ENCODE results near the gene CDK13.

CDK13 gene

GRCh38 chr7:39948375-39948955 is 1.6 kb upstream of the CDK13 start:
- 0 out of 2 replicates have a peak, but pooled peaks have one; percentile 44 for TF ChIP-seq ZNF565 (CRISPR knock-in tag; conservative IDR thresholded peaks at IDR 0.05; ENCODE audit: low read depth)
- TF ChIP-seq, protein P1, sequence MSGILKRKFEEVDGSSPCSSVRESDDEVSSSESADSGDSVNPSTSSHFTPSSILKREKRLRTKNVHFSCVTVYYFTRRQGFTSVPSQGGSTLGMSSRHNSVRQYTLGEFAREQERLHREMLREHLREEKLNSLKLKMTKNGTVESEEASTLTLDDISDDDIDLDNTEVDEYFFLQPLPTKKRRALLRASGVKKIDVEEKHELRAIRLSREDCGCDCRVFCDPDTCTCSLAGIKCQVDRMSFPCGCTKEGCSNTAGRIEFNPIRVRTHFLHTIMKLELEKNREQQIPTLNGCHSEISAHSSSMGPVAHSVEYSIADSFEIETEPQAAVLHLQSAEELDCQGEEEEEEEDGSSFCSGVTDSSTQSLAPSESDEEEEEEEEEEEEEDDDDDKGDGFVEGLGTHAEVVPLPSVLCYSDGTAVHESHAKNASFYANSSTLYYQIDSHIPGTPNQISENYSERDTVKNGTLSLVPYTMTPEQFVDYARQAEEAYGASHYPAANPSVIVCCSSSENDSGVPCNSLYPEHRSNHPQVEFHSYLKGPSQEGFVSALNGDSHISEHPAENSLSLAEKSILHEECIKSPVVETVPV (CRISPR knock-in tag; IDR thresholded peaks at IDR 0.05), result no peak
- TF ChIP-seq ZNF70 (CRISPR knock-in tag; IDR thresholded peaks at IDR 0.05), result 0 out of 2 replicates have a peak, but pooled peaks have one; percentile 8
- ATAC-seq, result no peak

GRCh38 chr7:39948956-39949928 is 814 bp upstream of the CDK13 start:
- TF ChIP-seq TSHZ2 (CRISPR knock-in tag; IDR thresholded peaks at IDR 0.05) (peak; percentile 50; the same call in 1 of the 2 replicates), ZFP30 (CRISPR knock-in tag; IDR thresholded peaks at IDR 0.05) (peak; percentile 37; the same call in 1 of the 2 replicates), TOX (CRISPR knock-in tag; IDR thresholded peaks at IDR 0.05; ENCODE audit: borderline replicate concordance) (no peak), CSDC2 (CRISPR knock-in tag; IDR thresholded peaks at IDR 0.05) (0 out of 2 replicates have a peak, but pooled peaks have one; percentile 45), SNAI2 (CRISPR knock-in tag; IDR thresholded peaks at IDR 0.05) (0 out of 2 replicates have a peak, but pooled peaks have one; percentile 69), GLIS3 (CRISPR knock-in tag; IDR thresholded peaks at IDR 0.05) (peak; percentile 83; the same call in 1 of the 2 replicates), ZC3H10 (CRISPR knock-in tag; IDR thresholded peaks at IDR 0.05) (no peak), ZNF70 (CRISPR knock-in tag; IDR thresholded peaks at IDR 0.05) (peak; percentile 55; the same call in 1 of the 2 replicates), ARNTL (CRISPR knock-in tag; IDR thresholded peaks at IDR 0.05; ENCODE audit: borderline replicate concordance, low read depth) (no peak)
- TF ChIP-seq, protein P1 (CRISPR knock-in tag; IDR thresholded peaks at IDR 0.05), result 0 out of 2 replicates have a peak, but pooled peaks have one; percentile 36
- peak; percentile 88 for ATAC-seq

DNA sequence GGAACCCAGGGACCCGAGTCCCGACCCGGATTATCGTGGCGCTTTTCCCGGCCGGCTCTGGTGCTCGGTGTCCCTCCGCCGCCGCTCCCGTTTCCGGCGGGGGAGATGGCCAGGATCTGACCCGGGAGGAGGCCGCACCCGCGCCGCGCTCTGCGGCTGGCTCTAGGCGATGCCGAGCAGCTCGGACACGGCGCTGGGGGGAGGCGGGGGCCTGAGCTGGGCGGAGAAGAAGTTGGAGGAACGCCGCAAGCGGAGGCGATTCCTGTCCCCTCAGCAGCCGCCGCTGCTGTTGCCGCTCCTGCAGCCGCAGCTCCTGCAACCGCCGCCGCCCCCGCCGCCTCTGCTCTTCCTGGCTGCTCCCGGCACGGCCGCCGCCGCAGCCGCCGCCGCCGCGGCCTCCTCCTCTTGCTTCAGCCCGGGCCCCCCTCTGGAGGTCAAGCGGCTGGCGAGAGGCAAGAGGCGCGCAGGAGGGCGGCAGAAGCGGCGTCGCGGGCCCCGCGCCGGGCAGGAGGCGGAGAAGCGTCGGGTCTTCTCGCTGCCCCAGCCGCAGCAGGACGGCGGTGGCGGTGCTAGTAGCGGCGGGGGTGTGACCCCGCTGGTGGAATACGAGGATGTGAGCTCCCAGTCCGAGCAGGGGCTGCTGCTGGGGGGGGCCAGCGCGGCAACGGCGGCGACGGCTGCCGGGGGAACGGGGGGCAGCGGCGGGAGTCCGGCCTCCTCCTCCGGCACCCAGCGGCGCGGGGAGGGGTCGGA is 593 bp downstream of the CDK13 start:
- no peak for TF ChIP-seq BACH2 (CRISPR knock-in tag; IDR thresholded peaks at IDR 0.05; ENCODE audit: borderline replicate concordance)
- TF ChIP-seq TOX (CRISPR knock-in tag; IDR thresholded peaks at IDR 0.05; ENCODE audit: borderline replicate concordance), result no peak
- no peak for TF ChIP-seq ARNTL (CRISPR knock-in tag; IDR thresholded peaks at IDR 0.05; ENCODE audit: borderline replicate concordance, low read depth)
- TF ChIP-seq GLIS3 (CRISPR knock-in tag; IDR thresholded peaks at IDR 0.05), result no peak
- 0 out of 2 replicates have a peak, but pooled peaks have one; percentile 10 for TF ChIP-seq ZNF70 (CRISPR knock-in tag; IDR thresholded peaks at IDR 0.05)
- TF ChIP-seq RARB (CRISPR knock-in tag; IDR thresholded peaks at IDR 0.05), result no peak
- TF ChIP-seq OSR1 (CRISPR knock-in tag; IDR thresholded peaks at IDR 0.05), result no peak
- 0 out of 2 replicates have a peak, but pooled peaks have one; percentile 7 for TF ChIP-seq PATZ1 (CRISPR knock-in tag; IDR thresholded peaks at IDR 0.05; ENCODE audit: borderline replicate concordance)
- ATAC-seq, result peak; percentile 7
